ENCODE results near the gene PADI6. TPM values are rescaled to one million over a fixed set of nuclear protein-coding genes. Genes with fewer than 3 reads are reported as not detected.

PADI6 gene
- total and polyA plus RNA-seq, 9 of the 15 experiments (the other 6 are each of a cell fraction or from before 2014, with no cell fraction given): not detected

- TF ChIP-seq E4F1 (CRISPR knock-in tag; IDR thresholded peaks at IDR 0.05; ENCODE audit: borderline replicate concordance) (no peak), KDM2B (CRISPR knock-in tag; IDR thresholded peaks at IDR 0.05) (no peak), ESRRA (IDR thresholded peaks at IDR 0.05; ENCODE audit: borderline replicate concordance, low read depth) (no peak), ZFP1 (CRISPR knock-in tag; IDR thresholded peaks at IDR 0.05) (no peak), NCOA1 (IDR thresholded peaks at IDR 0.05; ENCODE audit: low read depth) (no peak), ELF2 (CRISPR knock-in tag; IDR thresholded peaks at IDR 0.05) (no peak), CBX3 (IDR thresholded peaks at IDR 0.05; ENCODE audit: borderline replicate concordance in 1 of 2, low read length in 2 of 2) (no peak), HDAC3 (IDR thresholded peaks at IDR 0.05; ENCODE audit: borderline replicate concordance, partially characterized antibody) (no peak)
- TF ChIP-seq, protein P1, sequence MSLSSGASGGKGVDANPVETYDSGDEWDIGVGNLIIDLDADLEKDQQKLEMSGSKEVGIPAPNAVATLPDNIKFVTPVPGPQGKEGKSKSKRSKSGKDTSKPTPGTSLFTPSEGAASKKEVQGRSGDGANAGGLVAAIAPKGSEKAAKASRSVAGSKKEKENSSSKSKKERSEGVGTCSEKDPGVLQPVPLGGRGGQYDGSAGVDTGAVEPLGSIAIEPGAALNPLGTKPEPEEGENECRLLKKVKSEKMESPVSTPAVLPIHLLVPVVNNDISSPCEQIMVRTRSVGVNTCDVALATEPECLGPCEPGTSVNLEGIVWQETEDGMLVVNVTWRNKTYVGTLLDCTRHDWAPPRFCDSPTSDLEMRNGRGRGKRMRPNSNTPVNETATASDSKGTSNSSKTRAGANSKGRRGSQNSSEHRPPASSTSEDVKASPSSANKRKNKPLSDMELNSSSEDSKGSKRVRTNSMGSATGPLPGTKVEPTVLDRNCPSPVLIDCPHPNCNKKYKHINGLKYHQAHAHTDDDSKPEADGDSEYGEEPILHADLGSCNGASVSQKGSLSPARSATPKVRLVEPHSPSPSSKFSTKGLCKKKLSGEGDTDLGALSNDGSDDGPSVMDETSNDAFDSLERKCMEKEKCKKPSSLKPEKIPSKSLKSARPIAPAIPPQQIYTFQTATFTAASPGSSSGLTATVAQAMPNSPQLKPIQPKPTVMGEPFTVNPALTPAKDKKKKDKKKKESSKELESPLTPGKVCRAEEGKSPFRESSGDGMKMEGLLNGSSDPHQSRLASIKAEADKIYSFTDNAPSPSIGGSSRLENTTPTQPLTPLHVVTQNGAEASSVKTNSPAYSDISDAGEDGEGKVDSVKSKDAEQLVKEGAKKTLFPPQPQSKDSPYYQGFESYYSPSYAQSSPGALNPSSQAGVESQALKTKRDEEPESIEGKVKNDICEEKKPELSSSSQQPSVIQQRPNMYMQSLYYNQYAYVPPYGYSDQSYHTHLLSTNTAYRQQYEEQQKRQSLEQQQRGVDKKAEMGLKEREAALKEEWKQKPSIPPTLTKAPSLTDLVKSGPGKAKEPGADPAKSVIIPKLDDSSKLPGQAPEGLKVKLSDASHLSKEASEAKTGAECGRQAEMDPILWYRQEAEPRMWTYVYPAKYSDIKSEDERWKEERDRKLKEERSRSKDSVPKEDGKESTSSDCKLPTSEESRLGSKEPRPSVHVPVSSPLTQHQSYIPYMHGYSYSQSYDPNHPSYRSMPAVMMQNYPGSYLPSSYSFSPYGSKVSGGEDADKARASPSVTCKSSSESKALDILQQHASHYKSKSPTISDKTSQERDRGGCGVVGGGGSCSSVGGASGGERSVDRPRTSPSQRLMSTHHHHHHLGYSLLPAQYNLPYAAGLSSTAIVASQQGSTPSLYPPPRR (CRISPR knock-in tag; IDR thresholded peaks at IDR 0.05; ENCODE audit: borderline replicate concordance): no peak
- TF ChIP-seq, protein P2, sequence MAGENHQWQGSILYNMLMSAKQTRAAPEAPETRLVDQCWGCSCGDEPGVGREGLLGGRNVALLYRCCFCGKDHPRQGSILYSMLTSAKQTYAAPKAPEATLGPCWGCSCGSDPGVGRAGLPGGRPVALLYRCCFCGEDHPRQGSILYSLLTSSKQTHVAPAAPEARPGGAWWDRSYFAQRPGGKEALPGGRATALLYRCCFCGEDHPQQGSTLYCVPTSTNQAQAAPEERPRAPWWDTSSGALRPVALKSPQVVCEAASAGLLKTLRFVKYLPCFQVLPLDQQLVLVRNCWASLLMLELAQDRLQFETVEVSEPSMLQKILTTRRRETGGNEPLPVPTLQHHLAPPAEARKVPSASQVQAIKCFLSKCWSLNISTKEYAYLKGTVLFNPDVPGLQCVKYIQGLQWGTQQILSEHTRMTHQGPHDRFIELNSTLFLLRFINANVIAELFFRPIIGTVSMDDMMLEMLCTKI (IDR thresholded peaks at IDR 0.05; ENCODE audit: partially characterized antibody): no peak
- TF ChIP-seq, protein P3, sequence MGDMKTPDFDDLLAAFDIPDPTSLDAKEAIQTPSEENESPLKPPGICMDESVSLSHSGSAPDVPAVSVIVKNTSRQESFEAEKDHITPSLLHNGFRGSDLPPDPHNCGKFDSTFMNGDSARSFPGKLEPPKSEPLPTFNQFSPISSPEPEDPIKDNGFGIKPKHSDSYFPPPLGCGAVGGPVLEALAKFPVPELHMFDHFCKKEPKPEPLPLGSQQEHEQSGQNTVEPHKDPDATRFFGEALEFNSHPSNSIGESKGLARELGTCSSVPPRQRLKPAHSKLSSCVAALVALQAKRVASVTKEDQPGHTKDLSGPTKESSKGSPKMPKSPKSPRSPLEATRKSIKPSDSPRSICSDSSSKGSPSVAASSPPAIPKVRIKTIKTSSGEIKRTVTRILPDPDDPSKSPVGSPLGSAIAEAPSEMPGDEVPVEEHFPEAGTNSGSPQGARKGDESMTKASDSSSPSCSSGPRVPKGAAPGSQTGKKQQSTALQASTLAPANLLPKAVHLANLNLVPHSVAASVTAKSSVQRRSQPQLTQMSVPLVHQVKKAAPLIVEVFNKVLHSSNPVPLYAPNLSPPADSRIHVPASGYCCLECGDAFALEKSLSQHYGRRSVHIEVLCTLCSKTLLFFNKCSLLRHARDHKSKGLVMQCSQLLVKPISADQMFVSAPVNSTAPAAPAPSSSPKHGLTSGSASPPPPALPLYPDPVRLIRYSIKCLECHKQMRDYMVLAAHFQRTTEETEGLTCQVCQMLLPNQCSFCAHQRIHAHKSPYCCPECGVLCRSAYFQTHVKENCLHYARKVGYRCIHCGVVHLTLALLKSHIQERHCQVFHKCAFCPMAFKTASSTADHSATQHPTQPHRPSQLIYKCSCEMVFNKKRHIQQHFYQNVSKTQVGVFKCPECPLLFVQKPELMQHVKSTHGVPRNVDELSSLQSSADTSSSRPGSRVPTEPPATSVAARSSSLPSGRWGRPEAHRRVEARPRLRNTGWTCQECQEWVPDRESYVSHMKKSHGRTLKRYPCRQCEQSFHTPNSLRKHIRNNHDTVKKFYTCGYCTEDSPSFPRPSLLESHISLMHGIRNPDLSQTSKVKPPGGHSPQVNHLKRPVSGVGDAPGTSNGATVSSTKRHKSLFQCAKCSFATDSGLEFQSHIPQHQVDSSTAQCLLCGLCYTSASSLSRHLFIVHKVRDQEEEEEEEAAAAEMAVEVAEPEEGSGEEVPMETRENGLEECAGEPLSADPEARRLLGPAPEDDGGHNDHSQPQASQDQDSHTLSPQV (IDR thresholded peaks at IDR 0.05): peak; percentile 33; the same call in 1 of the 2 replicates
- TF ChIP-seq, protein P4, sequence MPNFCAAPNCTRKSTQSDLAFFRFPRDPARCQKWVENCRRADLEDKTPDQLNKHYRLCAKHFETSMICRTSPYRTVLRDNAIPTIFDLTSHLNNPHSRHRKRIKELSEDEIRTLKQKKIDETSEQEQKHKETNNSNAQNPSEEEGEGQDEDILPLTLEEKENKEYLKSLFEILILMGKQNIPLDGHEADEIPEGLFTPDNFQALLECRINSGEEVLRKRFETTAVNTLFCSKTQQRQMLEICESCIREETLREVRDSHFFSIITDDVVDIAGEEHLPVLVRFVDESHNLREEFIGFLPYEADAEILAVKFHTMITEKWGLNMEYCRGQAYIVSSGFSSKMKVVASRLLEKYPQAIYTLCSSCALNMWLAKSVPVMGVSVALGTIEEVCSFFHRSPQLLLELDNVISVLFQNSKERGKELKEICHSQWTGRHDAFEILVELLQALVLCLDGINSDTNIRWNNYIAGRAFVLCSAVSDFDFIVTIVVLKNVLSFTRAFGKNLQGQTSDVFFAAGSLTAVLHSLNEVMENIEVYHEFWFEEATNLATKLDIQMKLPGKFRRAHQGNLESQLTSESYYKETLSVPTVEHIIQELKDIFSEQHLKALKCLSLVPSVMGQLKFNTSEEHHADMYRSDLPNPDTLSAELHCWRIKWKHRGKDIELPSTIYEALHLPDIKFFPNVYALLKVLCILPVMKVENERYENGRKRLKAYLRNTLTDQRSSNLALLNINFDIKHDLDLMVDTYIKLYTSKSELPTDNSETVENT (CRISPR knock-in tag; IDR thresholded peaks at IDR 0.05): no peak
Observed at GRCh38 chr1:17442841-17443240, 70.8 kb downstream of the PADI6 start (continued).
